ENCODE measurements around the gene MRPS11. TPM values are rescaled to one million over a fixed set of nuclear protein-coding genes. Genes with fewer than 3 reads are reported as not detected.

MRPS11 gene
- total RNA-seq, 1 experiment from 2014 or later = 47.4 TPM

GRCh38 chr15:88453651-88454050 lies 13.9 kb upstream of the MRPS11 start:
- ChIA-PET RAD21 (ENCODE audit: low non-redundant PET in 1 of 2, low total read pairs in 2 of 2, uncharacterized antibody in 2 of 2, unreplicated experiment in 2 of 2) (no interaction called here), POLR2A (no interaction called here), CTCF (interaction anchor here (3.1 kb wide), 1 partner anchor 13 kb away, joined by 17 read pairs; the partner anchor contains the start of genes MRPL46 and MRPS11)
- Histone ChIP-seq H4K20me1 (ENCODE audit: insufficient read depth) (no peaks in the 10 kb centered on the region), H3K79me2 (ENCODE audit: insufficient read depth, low read length) (no peaks in the 10 kb centered on the region), H3K27ac (ENCODE audit: low read depth, low read length) (no peak overlapping the region), H3K27me3 (ENCODE audit: insufficient read depth, low read length) (no peaks in the 10 kb centered on the region), H3K36me3 (ENCODE audit: control insufficient read depth in 1 of 2, insufficient read depth in 2 of 2, low read length in 2 of 2) (no peaks in the 10 kb centered on the region), H3K4me3 (replicated peaks in 1 of 2; ENCODE audit: low read depth in 1 of 2, low read length in 2 of 2) (no peak overlapping the region), H3K4me2 (ENCODE audit: low read length) (no peak overlapping the region), H3K9me2 (ENCODE audit: insufficient read depth) (no peaks in the 10 kb centered on the region), H3K4me1 (ENCODE audit: control insufficient read depth in 1 of 2, insufficient read depth in 2 of 2, low read length in 2 of 2) (peaks cover 0 to 9% of the 10 kb centered on the region in 2 experiments; a peak in 2 of 4 replicates), H3K9ac (ENCODE audit: low read length) (no peak overlapping the region), H2AFZ (ENCODE audit: low read depth, low read length, poor library complexity, severe bottlenecking) (no peak overlapping the region), H3K9me3 (ENCODE audit: control insufficient read depth in 1 of 2, insufficient read depth in 1 of 2, low read depth in 1 of 2, low read length in 2 of 2) (no peaks in the 10 kb centered on the region)
- TF ChIP-seq, protein P1, sequence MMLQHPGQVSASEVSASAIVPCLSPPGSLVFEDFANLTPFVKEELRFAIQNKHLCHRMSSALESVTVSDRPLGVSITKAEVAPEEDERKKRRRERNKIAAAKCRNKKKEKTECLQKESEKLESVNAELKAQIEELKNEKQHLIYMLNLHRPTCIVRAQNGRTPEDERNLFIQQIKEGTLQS (IDR thresholded peaks at IDR 0.05) = no peak
- no peak for TF ChIP-seq CEBPB (IDR thresholded peaks at IDR 0.05; ENCODE audit: low read depth)
- DNase-seq (ENCODE audit: low read depth, low spot score) = no peak
- no peak for ATAC-seq
- BruUV-seq (replicated peaks) = no TSS peak
- intact Hi-C loops (cut with micrococcal nuclease) = loop anchor here (5.0 kb wide), 1 partner anchor 181 kb away; no protein-coding TSS in a partner anchor

GRCh38 chr15:88454236-88454635 lies 13.3 kb upstream of the MRPS11 start:
- DNase-seq (ENCODE audit: low read depth, low spot score) (no peak), ATAC-seq (no peak)
- no peak overlapping the region for H2AFZ ChIP-seq (ENCODE audit: low read depth, low read length, poor library complexity, severe bottlenecking)
- no peak overlapping the region for H3K27ac ChIP-seq (ENCODE audit: low read depth, low read length)
- no peak overlapping the region for H3K4me2 ChIP-seq (ENCODE audit: low read length)
- H3K79me2 ChIP-seq (ENCODE audit: insufficient read depth, low read length) = no peaks in the 10 kb centered on the region
- no peak overlapping the region for H3K9ac ChIP-seq (ENCODE audit: low read length)
- RAD21 ChIA-PET (ENCODE audit: low non-redundant PET in 1 of 2, low total read pairs in 2 of 2, uncharacterized antibody in 2 of 2, unreplicated experiment in 2 of 2) = no interaction called here
- no peaks in the 10 kb centered on the region for H4K20me1 ChIP-seq (ENCODE audit: insufficient read depth)
- no peak overlapping the region for H3K4me3 ChIP-seq (replicated peaks in 1 of 2; ENCODE audit: low read depth in 1 of 2, low read length in 2 of 2)
- no peaks in the 10 kb centered on the region for H3K9me2 ChIP-seq (ENCODE audit: insufficient read depth)
- peaks cover 0 to 9% of the 10 kb centered on the region in 2 experiments; a peak in 2 of 4 replicates for H3K4me1 ChIP-seq (ENCODE audit: control insufficient read depth in 1 of 2, insufficient read depth in 2 of 2, low read length in 2 of 2)
- POLR2A ChIA-PET = interaction anchor here (0.8 kb wide), 1 partner anchor 13 kb away, joined by 3 read pairs; the partner anchor contains the start of genes MRPL46 and MRPS11
- H3K9me3 ChIP-seq (ENCODE audit: control insufficient read depth in 1 of 2, insufficient read depth in 1 of 2, low read depth in 1 of 2, low read length in 2 of 2) = no peaks in the 10 kb centered on the region
- no peaks in the 10 kb centered on the region for H3K27me3 ChIP-seq (ENCODE audit: insufficient read depth, low read length)
- TF ChIP-seq SRF (IDR thresholded peaks at IDR 0.05; ENCODE audit: low read depth) = no peak
- no peak for TF ChIP-seq POLR2AphosphoS5 (IDR thresholded peaks at IDR 0.05; ENCODE audit: low read depth, low read length)
- no peak for TF ChIP-seq JUND (IDR thresholded peaks at IDR 0.05)
- TF ChIP-seq TCF7L2 (IDR thresholded peaks at IDR 0.05; ENCODE audit: borderline replicate concordance, extremely low read depth, insufficient read depth, insufficient read length) = no peak
- TF ChIP-seq ZFX (IDR thresholded peaks at IDR 0.05) = no peak
- TF ChIP-seq CEBPB (IDR thresholded peaks at IDR 0.05; ENCODE audit: low read depth) = no peak
- no peak for TF ChIP-seq FOSL1 (IDR thresholded peaks at IDR 0.05; ENCODE audit: low read depth)
- TF ChIP-seq EZH2 (IDR thresholded peaks at IDR 0.05) = no peak
- TF ChIP-seq, protein P2, sequence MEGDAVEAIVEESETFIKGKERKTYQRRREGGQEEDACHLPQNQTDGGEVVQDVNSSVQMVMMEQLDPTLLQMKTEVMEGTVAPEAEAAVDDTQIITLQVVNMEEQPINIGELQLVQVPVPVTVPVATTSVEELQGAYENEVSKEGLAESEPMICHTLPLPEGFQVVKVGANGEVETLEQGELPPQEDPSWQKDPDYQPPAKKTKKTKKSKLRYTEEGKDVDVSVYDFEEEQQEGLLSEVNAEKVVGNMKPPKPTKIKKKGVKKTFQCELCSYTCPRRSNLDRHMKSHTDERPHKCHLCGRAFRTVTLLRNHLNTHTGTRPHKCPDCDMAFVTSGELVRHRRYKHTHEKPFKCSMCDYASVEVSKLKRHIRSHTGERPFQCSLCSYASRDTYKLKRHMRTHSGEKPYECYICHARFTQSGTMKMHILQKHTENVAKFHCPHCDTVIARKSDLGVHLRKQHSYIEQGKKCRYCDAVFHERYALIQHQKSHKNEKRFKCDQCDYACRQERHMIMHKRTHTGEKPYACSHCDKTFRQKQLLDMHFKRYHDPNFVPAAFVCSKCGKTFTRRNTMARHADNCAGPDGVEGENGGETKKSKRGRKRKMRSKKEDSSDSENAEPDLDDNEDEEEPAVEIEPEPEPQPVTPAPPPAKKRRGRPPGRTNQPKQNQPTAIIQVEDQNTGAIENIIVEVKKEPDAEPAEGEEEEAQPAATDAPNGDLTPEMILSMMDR (IDR thresholded peaks at IDR 0.05 in 2 of 3, conservative IDR thresholded peaks at IDR 0.05 in 1 of 3; ENCODE audit: borderline replicate concordance in 1 of 3, insufficient read depth in 1 of 3, low read depth in 2 of 3, low read length in 2 of 3) = no peak
- TF ChIP-seq EZH2phosphoT487 (IDR thresholded peaks at IDR 0.05; ENCODE audit: borderline replicate concordance) = no peak
- TF ChIP-seq YY1 (IDR thresholded peaks at IDR 0.05; ENCODE audit: extremely low read depth, insufficient replicate concordance, low read depth, low read length) = no peak
- no peak for TF ChIP-seq SP1 (IDR thresholded peaks at IDR 0.05; ENCODE audit: low read depth)
- TF ChIP-seq POLR2A (IDR thresholded peaks at IDR 0.05; ENCODE audit: borderline replicate concordance, extremely low read depth, insufficient read depth, insufficient read length) = no peak
- no peak for TF ChIP-seq MAX (IDR thresholded peaks at IDR 0.05)
- no peak for TF ChIP-seq ZNF274 (IDR thresholded peaks at IDR 0.05; ENCODE audit: low read depth, low read length)
- no peak for TF ChIP-seq ELF1 (IDR thresholded peaks at IDR 0.05; ENCODE audit: borderline replicate concordance, low read depth)
- CTCF ChIA-PET = interaction anchor here (0.6 to 3.1 kb wide), 5 partner anchors 9 to 207 kb away, joined by 3 to 17 read pairs (median 4); partner anchors contain the start of genes MRPL46 and MRPS11
- intact Hi-C loops (cut with micrococcal nuclease) = loop anchor here (5.0 kb wide), 1 partner anchor 182 kb away; no protein-coding TSS in a partner anchor
- BruUV-seq (replicated peaks) = no TSS peak
- H3K36me3 ChIP-seq (ENCODE audit: control insufficient read depth in 1 of 2, insufficient read depth in 2 of 2, low read length in 2 of 2) = peaks cover 0 to under 1% of the 10 kb centered on the region in 2 experiments; a peak in 1 of 4 replicates

All from HCT116 (cell line).